Chondrocyte (in vitro differentiated cells): ENCODE results near the gene OBI1. TPM values are rescaled to one million over a fixed set of nuclear protein-coding genes. Genes with fewer than 3 reads are reported as not detected.
A peak's percentile ranks its signal among the peaks of the same experiment; 100 is the strongest.

ENCODE experiments used
- DNase-seq: peaks from one replicate; pipeline ENCODE4 v3.0.0; 2021; ENCODE audit warnings: mixed read lengths, low spot score
- H3K27ac Mint-ChIP-seq: one replicate; pipeline ENCODE4 v1.8.0; 2021; ENCODE audit warnings: mild to moderate bottlenecking, moderate library complexity, mixed read lengths; ENCODE audit not compliant: unreplicated experiment
- H3K27me3 Mint-ChIP-seq: 2 replicates; pipeline ENCODE4 v1.8.0; 2021; ENCODE audit warnings: low read depth, mixed read lengths
- H3K36me3 Mint-ChIP-seq: 2 replicates; pipeline ENCODE4 v1.8.0; 2021; ENCODE audit warnings: low read depth, mixed read lengths
- H3K4me1 Mint-ChIP-seq: 2 replicates; pipeline ENCODE4 v1.8.0; 2021; ENCODE audit warnings: low read depth, mild to moderate bottlenecking, mixed read lengths
- H3K4me3 Mint-ChIP-seq: one replicate; pipeline ENCODE4 v1.8.0; 2021; ENCODE audit warnings: mild to moderate bottlenecking, moderate library complexity, mixed read lengths; ENCODE audit not compliant: unreplicated experiment
- H3K9me3 Mint-ChIP-seq: 2 replicates; pipeline ENCODE4 v1.8.0; 2021; ENCODE audit warnings: low read depth, mixed read lengths
- CTCF ChIP-seq: fragments of 200-600 bp; sonication (generic); IDR thresholded peaks from 2 replicates; pipeline ENCODE4 v1.5.0; 2021; ENCODE audit warnings: antibody characterized with exemption, mild to moderate bottlenecking, moderate library complexity
- total RNA-seq: library from RNA; stranded (reverse); gene quantifications from 3 replicates; pipeline ENCODE4 v1.2.1, GENCODE V29; 2021

The OBI1 gene
- total RNA-seq, 1 donor from 2014 or later: 8.8 TPM

- Mint-ChIP-seq H3K4me1 (peaks cover 21% of the 10 kb centered on the region), H3K36me3 (peaks cover 12% of the 10 kb centered on the region), H3K9me3 (no peaks in the 10 kb centered on the region), H3K4me3 (no peak overlapping the region), H3K27me3 (peaks cover 56% of the 10 kb centered on the region), H3K27ac (no peak overlapping the region)
- TF ChIP-seq CTCF: no peak
- no peak for DNase-seq
These were observed 47.9 kb downstream of the OBI1 start for GRCh38 chr13:78611040-78611439.

- TF ChIP-seq CTCF: no peak
- Mint-ChIP-seq H3K27ac (no peak overlapping the region), H3K4me1 (peaks cover 21% of the 10 kb centered on the region)
These were observed 48.5 kb downstream of the OBI1 start for GRCh38 chr13:78610381-78610883.

GRCh38 chr13:78609464-78610205 is 49.3 kb downstream of the OBI1 start:
- no peaks in the 10 kb centered on the region for H3K9me3 Mint-ChIP-seq
- TF ChIP-seq CTCF: no peak
- no peak overlapping the region for H3K27ac Mint-ChIP-seq
- H3K36me3 Mint-ChIP-seq: peaks cover 7% of the 10 kb centered on the region
- H3K4me3 Mint-ChIP-seq: peak overlapping the region; percentile 69
- H3K4me1 Mint-ChIP-seq: peaks cover 21% of the 10 kb centered on the region
- DNase-seq: no peak
- peaks cover 70% of the 10 kb centered on the region for H3K27me3 Mint-ChIP-seq

More at GRCh38 chr13:78610381-78610883, 48.5 kb downstream of the OBI1 start:
- no peak for DNase-seq
- Mint-ChIP-seq H3K4me3 (no peak overlapping the region), H3K9me3 (no peaks in the 10 kb centered on the region), H3K27me3 (peaks cover 63% of the 10 kb centered on the region), H3K36me3 (peaks cover 10% of the 10 kb centered on the region)

GRCh38 chr13:78608688-78609463 is 50.1 kb downstream of the OBI1 start:
- Mint-ChIP-seq H3K27me3 (peaks cover 75% of the 10 kb centered on the region), H3K27ac (no peak overlapping the region)
- no peak for TF ChIP-seq CTCF

GRCh38 chr13:78608252-78608687 is 50.7 kb downstream of the OBI1 start:
- peaks cover 3% of the 10 kb centered on the region for H3K36me3 Mint-ChIP-seq
- H3K27me3 Mint-ChIP-seq: peaks cover 81% of the 10 kb centered on the region
- H3K4me1 Mint-ChIP-seq: peaks cover 28% of the 10 kb centered on the region
- H3K27ac Mint-ChIP-seq: no peak overlapping the region
- no peak for DNase-seq
- TF ChIP-seq CTCF: no peak
- no peaks in the 10 kb centered on the region for H3K9me3 Mint-ChIP-seq
- peak overlapping the region; percentile 69 for H3K4me3 Mint-ChIP-seq

More at GRCh38 chr13:78608688-78609463, 50.1 kb downstream of the OBI1 start:
- H3K36me3 Mint-ChIP-seq: peaks cover 4% of the 10 kb centered on the region
- DNase-seq: peak; percentile 81
- no peaks in the 10 kb centered on the region for H3K9me3 Mint-ChIP-seq
- H3K4me3 Mint-ChIP-seq: peak overlapping the region; percentile 69
- peaks cover 22% of the 10 kb centered on the region for H3K4me1 Mint-ChIP-seq
